Lower leg skin (tissue), 4 donors: ENCODE data around the gene DHRS2. TPM values are rescaled to one million over a fixed set of nuclear protein-coding genes. Genes with fewer than 3 reads are reported as not detected.
"Not testable (repeated sequence)": the region's sequence is repeated elsewhere in the genome, so short reads cannot be mapped to it uniquely, and the experiment has no call there.

Experiments
- DNase-seq, 2 donors: peaks; one replicate each; pipeline ENCODE4 v3.0.0-alpha.2; 2019; ENCODE audit warnings: low spot score in 2 of 2
- H3K4me3 ChIP-seq: fragments of 200-600 bp; sonication (generic); 2 replicates; pipeline ENCODE4 v1.5.1; 2017; ENCODE audit warnings: mild to moderate bottlenecking, low read depth; ENCODE audit not compliant: poor library complexity, severe bottlenecking
- CTCF ChIP-seq, 3 donors: fragments of 450-650 bp; IDR thresholded peaks; one replicate each; pipeline ENCODE4 v1.5.1; 2016; ENCODE audit warnings: antibody characterized with exemption in 3 of 3, mild to moderate bottlenecking in 3 of 3, moderate library complexity in 2 of 3
- POLR2A ChIP-seq, 2 donors: fragments of 450-650 bp; IDR thresholded peaks; one replicate each; pipeline ENCODE4 v1.6.1; 2016 to 2017; ENCODE audit warnings: antibody characterized with exemption in 2 of 2, mild to moderate bottlenecking in 1 of 2, moderate library complexity in 1 of 2
- WGBS, 2 donors: methylation state at CpG; one replicate each; pipeline ENCODE4 v1.1.5; 2018; 5-methylcytosine and 5-hydroxymethylcytosine counted together
- intact Hi-C: fragments of 100-400 bp; cut with DNase I; formaldehyde crosslinking; loops from one replicate; pipeline ENCODE4 v1.15.0; 2023; ENCODE audit warnings: low total_unique reads
- total RNA-seq, 4 donors: library from RNA; depleted of rRNA; stranded (reverse); fragments of >200 nt; gene quantifications; one replicate each; pipeline ENCODE4 v1.1.0, GENCODE V29; 2016

DHRS2 gene
- total RNA-seq, 4 donors from 2014 or later = 1.9 to 6.0 TPM; not detected in 2

DNA sequence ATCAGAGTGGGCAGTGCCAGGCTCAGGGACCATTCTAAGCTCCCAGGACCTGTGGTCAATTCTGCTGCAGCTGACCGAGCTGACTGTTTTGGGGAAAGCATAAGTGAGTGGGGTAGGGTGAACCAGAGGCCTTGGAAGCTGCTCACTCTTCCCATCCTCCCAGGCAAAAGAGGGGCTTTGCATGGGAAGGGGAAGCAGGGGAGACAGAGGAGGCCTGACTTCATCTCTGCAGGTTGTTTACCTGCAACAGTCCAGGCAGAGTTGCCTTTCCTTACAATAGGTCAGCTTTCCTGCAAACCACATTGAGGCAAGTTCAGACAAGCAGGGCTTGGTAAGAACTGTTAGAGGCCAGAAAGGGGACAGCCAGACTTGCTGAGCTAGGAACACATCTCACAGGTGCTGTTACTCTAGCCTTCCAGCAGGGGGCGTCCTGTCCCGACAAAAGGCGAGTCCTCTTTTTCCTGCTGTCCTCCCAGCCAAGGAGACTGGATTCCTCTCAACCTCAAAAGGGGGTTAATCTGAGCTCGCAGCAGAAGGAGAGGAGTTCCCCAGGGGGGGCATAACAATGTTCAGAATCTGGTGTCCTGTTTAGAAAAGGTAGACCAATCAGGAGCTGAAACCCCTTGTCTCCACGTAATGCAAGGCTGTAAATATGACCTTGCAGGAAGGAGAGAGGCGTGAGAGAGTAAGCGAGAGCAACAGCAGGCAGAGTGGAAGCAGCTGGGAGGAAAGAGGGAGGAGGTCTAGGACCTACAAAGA lies 4.3 kb upstream of the DHRS2 start:
- intact Hi-C loops = no loop called here
- DNase-seq = peak; percentile 21 to 90
- TF ChIP-seq POLR2A (IDR thresholded peaks at IDR 0.05) (no peak), CTCF (IDR thresholded peaks at IDR 0.05) (peak in 1 of 3 donors; percentile 83)
- no peak overlapping the region for H3K4me3 ChIP-seq
- WGBS, 2 donors = 9 to 17% methylated on average over 8 of the region's 8 CpGs

DNA sequence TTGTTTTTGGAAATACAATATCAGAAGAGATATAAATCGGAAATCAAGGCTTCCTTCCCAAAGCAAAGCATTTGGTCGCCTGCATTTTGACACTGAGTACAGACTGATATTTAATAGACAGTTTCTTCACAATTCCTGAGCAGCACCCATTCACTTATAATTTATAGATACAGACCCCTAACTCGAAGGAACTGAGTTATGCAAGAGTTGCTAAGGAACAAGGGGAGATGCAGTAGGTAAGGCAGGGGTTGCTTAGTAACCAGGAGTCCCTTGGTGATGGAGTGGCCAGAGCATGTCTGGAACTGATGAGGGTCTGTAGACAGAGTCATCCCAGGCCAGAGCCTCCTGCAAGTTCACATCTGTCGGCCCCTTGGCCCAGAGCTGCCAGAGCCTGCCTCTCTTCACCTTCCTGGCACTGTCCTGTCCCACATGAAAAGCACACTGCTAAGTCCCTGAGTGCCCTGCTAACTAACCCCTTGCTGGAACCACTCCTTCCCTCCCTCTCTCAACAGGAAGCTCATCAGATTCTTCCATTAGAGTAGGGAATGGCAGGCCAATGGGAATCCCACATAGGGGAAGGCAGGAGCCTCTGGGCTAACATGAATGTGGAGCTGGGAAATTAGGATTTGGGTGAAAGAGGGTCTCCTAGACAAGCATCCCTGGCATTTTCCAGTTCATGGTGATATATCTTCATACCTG lies 3.6 kb upstream of the DHRS2 start:
- peak in 1 of 2 donors; percentile 62 for DNase-seq
- H3K4me3 ChIP-seq = no peak overlapping the region
- intact Hi-C loops = no loop called here
- 39 to 53% methylated on average over 4 of the region's 4 CpGs for WGBS, 2 donors
- TF ChIP-seq CTCF (IDR thresholded peaks at IDR 0.05) (no peak), POLR2A (IDR thresholded peaks at IDR 0.05) (no peak)

DNA sequence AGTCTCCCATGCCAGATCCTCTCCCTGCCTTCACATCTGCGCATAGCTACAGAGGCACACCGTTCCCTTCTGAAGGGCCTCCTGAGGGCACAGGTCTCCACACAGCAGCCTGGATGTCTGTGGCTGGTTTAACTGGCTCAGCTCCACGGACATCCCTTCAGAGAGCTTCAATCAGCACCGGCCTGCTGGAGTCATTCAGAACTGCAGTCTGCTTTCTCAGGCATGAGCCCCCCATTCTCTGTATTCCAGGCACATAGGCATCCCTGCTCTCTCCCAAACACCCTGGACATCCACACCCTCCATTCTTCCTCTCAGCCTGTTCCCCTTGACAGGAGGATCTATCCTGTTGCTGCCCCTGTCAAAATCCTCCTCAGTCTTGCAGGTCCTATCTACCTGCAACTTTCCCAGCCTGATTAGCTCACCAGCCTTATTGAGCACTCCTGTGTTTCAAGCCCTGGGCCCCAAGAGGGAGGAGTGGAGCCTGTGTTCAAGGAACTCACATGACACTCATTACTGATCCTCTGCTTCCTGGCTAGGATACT lies 2.9 kb upstream of the DHRS2 start:
- peak in 1 of 2 donors; percentile 79 for DNase-seq
- intact Hi-C loops = no loop called here
- H3K4me3 ChIP-seq = no peak overlapping the region
- 68 to 76% methylated on average over 4 of the region's 4 CpGs for WGBS, 2 donors
- TF ChIP-seq CTCF (IDR thresholded peaks at IDR 0.05) = no peak
- TF ChIP-seq POLR2A (IDR thresholded peaks at IDR 0.05) = no peak

- H3K4me3 ChIP-seq, intact Hi-C loops: not testable (repeated sequence)
- WGBS, 2 donors = 87 to 88% methylated on average over 5 of the region's 5 CpGs
- DNase-seq = peak in 1 of 2 donors; percentile 18
These were observed 1.3 kb upstream of the DHRS2 start for GRCh38 chr14:23634698-23635412.

DNA sequence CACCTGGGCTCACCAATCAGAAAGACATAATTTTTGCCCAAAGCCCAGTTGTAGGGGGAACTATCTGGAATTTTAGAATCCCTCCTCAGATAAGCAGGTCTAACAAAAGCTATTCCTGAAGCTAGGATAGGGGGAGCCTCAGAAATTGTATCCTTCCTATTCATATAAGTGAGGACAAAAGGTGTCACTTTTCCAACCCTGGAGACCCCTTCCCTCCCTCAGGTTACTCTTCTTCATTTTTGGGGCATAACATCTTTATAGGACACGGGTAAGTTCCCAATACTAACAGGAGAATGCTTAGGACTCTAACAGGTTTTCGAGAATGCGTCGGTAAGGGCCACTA lies 1.1 kb downstream of the DHRS2 start:
- H3K4me3 ChIP-seq, intact Hi-C loops, DNase-seq: not testable (repeated sequence)
- 96 to 97% methylated on average over 4 of the region's 4 CpGs for WGBS, 2 donors

- DNase-seq = peak in 1 of 2 donors; percentile 14
- WGBS, 2 donors = 90 to 92% methylated on average over 17 of the region's 17 CpGs
- intact Hi-C loops, H3K4me3 ChIP-seq: not testable (repeated sequence)
These were observed 1.7 kb downstream of the DHRS2 start for GRCh38 chr14:23637655-23638413.
